ENCODE data around the gene C3orf85.

DNA sequence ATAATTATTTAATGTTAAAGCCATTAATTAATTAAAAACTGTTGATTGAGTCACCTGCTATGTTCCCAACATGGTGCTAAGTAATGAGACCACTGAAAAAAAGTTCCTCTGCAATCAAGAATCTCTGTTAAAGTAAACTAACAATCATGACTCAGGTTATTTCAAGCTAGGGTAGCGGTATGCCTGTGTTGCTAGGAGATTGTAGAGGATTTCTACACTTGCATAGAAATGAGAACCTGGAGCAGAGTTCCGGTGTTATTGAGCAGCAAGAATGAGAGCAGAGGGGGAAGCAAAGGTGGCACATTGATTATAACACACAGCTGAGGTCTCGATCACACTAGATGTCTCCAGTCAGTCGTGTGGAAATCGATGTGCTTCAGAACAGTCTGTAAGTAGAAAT is 41.4 kb downstream of the C3orf85 start:
- no peak for TF ChIP-seq POLR2A (IDR thresholded peaks at IDR 0.05)
- TF ChIP-seq, protein P1, sequence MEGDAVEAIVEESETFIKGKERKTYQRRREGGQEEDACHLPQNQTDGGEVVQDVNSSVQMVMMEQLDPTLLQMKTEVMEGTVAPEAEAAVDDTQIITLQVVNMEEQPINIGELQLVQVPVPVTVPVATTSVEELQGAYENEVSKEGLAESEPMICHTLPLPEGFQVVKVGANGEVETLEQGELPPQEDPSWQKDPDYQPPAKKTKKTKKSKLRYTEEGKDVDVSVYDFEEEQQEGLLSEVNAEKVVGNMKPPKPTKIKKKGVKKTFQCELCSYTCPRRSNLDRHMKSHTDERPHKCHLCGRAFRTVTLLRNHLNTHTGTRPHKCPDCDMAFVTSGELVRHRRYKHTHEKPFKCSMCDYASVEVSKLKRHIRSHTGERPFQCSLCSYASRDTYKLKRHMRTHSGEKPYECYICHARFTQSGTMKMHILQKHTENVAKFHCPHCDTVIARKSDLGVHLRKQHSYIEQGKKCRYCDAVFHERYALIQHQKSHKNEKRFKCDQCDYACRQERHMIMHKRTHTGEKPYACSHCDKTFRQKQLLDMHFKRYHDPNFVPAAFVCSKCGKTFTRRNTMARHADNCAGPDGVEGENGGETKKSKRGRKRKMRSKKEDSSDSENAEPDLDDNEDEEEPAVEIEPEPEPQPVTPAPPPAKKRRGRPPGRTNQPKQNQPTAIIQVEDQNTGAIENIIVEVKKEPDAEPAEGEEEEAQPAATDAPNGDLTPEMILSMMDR (IDR thresholded peaks at IDR 0.05) = no peak
